OCI-M2 (cell line): ENCODE results near the gene USP3.

Experiments used
- DNase-seq: peaks from one replicate; lab custom pipeline; 2025; ENCODE audit not compliant: unreplicated experiment; lab: John Stamatoyannopoulos, UW

USP3 gene

GRCh38 chr15:63582718-63583426 lies 78.5 kb downstream of the USP3 start:
- DNase-seq = no peak

DNA sequence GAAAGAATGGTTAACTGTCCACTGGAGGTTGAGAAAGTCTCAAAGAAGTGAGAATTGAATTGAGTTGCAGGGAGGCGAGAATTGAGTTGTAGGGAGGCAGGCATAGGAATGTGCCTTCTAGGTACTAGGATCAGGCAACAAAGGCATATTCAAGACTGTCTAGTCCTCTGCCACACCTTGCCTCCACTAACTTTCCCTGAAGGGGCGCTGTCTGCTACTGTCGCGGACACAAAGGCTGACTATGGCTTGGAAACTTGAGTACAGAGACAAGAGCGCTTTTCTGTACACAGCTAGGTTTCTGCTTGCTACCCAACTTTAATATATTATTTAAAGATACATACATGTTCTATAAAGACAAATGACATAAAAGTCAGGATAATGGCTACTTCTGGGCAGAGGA lies 82.4 kb downstream of the USP3 start:
- no peak for DNase-seq

- no peak for DNase-seq
Measured at GRCh38 chr15:63587527-63587926, 83.1 kb downstream of the USP3 start.

GRCh38 chr15:63588826-63589225 lies 84.4 kb downstream of the USP3 start:
- no peak for DNase-seq

DNA sequence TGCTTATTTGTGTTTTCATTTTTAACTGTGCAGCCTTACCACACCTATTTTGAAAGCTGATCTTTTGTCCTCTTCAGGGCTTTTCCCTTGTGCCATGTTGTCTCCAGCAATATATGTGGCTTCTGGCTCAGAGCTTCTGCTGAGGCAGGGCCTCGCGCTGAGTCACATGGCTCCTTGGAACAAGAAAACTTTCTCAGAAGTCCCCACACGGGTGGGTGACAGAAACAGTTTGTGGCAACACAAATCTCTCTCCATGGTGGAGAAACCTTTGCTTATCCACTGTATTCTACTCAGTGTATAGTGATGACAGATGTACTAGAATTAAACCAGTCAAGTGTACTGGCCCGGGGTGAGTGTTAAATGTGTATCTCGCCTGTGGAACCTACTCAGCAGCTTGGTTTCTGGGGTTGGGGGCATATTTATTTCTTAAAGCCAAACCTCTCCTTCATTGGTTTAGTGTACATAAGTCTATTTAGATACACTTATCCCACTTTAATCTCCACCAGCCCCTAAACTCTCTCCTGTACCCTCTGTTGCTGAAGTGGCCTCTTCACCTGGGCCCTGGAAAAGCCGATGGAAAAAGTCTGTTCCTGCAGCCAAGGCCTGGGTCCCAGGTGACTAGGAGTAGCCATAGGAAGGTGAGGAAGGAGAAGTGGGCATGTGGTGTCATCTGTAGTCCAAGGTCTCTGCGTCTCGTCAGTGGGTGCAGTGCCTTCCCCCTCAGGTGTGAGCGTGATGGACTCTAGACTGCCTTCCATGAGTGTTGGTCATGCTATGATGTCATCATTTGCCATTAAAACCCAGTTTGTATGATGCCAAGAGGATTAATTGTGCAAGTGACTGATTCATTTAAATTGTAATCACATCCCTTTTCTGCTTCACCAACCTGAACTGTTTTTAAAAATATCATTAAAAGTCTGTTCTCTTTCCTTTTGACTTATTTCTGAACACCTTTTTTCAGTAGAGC lies 89.6 kb downstream of the USP3 start:
- no peak for DNase-seq

GRCh38 chr15:63595065-63595464 lies 90.7 kb downstream of the USP3 start:
- no peak for DNase-seq

DNA sequence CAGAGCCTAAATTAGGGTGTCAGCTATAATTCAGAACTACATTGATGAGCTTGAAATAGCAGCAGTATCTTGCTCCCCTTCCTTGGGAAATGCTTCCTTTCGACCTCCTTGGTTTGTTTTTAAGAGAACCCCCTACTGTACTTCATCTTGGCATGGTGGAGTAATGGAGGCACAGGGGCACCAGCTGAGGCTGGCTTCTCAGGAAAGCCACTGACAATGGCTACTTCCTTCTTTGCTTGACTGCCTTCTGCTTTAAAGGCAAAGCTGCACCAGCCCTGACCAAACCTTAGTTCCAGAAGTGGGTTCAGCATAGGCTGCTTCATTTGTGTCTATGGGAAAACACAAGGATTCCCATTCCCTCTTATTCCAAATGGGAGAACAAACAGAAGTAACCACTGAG lies 91.3 kb downstream of the USP3 start:
- no peak for DNase-seq

DNA sequence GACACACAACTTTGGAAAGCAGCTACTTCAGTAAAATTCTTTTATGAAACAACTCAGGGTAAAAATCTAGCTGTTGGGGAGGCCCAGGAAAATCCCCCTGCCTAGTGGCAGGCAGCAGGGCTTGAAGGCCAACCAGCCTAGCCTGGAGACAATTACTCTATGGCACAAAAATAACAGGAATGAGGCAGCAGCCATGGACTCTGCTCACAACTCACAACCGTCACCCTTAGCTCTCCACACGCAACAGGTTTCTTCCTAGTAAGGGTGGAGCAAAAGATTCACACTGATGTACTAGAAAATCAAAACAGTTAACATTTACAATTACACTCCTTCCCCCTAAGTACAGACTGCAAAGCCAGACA lies 92.3 kb downstream of the USP3 start:
- DNase-seq = no peak

- DNase-seq = no peak
Measured at GRCh38 chr15:63597038-63597790, 92.8 kb downstream of the USP3 start, which contains the start of gene FBXL22. TSS of gene FBXL22 (plus strand) at chr15:63597387. CDS start at chr15:63597393, 6 bp downstream.

GRCh38 chr15:63597821-63598220 lies 93.4 kb downstream of the USP3 start:
- DNase-seq = no peak

DNA sequence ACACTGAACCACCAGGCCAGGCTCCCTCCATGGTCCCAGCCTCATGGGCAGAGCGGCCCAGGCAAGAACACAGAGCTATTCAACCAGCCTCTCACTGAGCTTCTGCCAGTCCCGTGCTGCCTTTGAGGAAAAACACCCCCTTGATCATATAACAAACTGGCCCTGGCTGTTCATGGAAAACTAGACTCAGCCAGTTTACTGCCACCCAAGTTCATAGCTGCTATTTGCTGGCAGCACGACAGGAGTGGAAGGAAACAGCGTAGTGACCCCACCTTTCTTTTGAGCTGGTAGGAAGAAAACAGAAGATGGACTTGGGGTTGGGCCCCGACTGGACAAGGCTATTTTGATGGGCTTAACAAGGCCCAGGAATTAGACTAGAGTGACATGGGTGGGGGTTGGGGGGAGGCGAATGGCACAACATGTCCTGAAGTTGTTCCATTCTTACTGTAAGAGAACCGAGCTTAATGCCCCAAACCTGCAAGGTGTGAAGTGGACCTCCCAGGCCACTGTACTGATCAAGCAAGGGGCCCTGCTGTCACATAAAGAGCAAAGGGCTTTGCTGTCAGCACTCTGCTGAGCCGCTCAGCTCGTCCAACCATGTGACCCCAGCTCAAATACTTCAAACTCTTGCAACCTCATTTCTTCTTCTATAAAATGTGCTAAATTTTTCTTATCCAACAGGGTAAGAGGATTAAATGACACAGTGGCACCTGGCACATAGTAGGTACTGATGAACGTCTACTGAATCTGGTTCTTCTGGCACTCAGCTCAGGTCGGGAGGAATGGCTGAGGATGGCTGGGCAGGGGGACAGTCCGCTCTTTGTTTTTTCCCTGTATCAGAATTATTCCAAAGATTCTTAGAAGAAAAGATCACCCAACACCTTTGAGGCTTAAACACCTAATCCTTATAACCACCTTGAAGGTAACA lies 94.3 kb downstream of the USP3 start:
- no peak for DNase-seq

- no peak for DNase-seq
Measured at GRCh38 chr15:63599401-63600000, 95.1 kb downstream of the USP3 start.

GRCh38 chr15:63600001-63600615 lies 95.7 kb downstream of the USP3 start:
- no peak for DNase-seq

- no peak for DNase-seq
Measured at GRCh38 chr15:63600616-63601025, 96.2 kb downstream of the USP3 start.

DNA sequence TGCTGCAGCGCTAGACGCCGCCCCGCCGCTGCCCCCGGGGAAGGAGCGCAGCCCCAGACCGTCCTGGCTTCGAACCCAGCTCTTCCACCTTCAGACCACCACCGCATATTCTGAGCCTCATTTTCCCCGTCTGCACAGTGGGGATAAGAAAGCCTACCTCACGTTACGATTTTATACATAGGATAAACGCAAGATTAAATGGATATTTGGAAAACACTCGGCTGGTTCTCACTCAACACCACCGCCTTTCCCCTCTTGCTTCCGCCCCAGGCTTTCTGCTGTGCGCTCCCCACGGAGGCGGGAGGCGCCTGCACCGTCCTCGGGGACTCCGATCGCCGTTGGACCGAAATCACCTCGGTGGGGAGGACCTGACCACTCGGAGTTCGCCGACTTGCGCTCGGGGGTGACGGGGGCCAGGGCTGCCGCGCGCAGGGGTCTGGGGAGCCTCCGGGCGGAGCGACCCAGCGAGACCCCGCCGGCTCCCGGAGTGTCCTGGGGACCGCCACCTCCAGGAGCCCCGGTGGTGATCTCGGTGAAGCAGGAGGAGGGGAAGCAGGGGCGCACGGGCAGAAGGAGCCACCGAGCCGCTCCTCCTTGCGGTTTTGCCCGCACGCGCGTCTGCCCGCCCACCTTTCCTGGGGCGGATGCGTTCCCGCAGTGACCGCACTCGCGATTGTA lies 96.8 kb downstream of the USP3 start:
- DNase-seq = no peak

DNA sequence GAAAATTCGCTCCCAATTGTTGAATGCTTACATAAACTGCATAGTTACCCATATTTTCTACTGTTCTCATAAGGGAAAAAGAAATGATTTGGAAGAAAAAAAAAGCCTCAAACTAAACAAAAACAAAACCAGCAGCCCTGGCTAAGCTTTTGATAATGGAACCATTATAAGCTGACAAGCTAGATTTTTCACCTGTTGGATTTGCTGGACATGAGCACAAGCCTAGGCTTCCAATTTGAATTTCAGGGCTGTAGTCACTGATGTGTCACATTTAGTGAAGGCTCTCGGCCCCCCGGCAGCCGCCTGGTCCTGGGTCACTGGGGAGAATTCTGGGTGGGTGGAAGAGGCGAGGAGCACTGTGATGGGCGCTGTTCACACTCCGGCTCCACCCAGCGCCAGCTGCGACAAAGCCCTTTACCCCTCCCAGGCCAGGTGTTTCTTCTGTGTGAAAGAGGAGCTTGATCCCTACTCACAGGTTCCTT lies 97.4 kb downstream of the USP3 start:
- no peak for DNase-seq

DNA sequence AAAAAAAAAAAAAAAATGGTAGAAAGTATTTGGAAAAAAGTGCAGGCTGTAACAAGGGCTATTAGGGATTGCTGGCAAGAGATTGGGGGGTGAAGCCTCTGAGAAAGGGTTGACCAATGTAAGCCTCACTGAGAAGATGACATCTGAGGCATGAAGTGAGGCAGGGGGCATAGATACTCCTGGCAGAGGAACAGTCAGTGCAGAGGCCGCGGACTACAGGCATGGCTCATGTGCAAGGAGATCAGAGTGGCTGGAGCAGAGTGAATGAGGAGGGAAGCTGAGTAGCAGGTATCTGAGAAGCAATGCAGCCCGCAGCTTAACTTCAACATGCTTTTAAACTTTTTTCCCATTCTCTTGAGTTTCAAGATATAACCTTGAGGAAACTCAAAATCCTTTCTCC lies 98.2 kb downstream of the USP3 start:
- DNase-seq = no peak

- no peak for DNase-seq
Measured at GRCh38 chr15:63603516-63603915, 99.1 kb downstream of the USP3 start.

GRCh38 chr15:63604281-63604680 lies 99.9 kb downstream of the USP3 start:
- no peak for DNase-seq
